Mesendoderm (in vitro differentiated cells): Measurements from ENCODE around the gene CDKN2D.
"Not testable (repeated sequence)": the region's sequence is repeated elsewhere in the genome, so short reads cannot be mapped to it uniquely, and the experiment has no call there.

Source experiments
- DNase-seq: peaks from one replicate; pipeline ENCODE4 v3.0.0; 2013
- H2AK5ac ChIP-seq: 2 replicates; pipeline ENCODE4 v1.6.1; 2013; ENCODE audit warnings: low read length, inconsistent platforms
- H2BK120ac ChIP-seq: 2 replicates; pipeline ENCODE4 v1.6.1; 2013; ENCODE audit warnings: low read depth, mild to moderate bottlenecking, low read length, moderate library complexity, mixed read lengths
- H2BK15ac ChIP-seq: replicated peaks from 2 replicates; pipeline ENCODE4 v1.6.1; 2013; ENCODE audit warnings: low read depth, mild to moderate bottlenecking, moderate library complexity
- H2BK5ac ChIP-seq: 2 replicates; pipeline ENCODE4 v1.6.1; 2013; ENCODE audit warnings: low read length, inconsistent platforms
- H3K18ac ChIP-seq: 2 replicates; pipeline ENCODE4 v1.6.1; 2013; ENCODE audit warnings: mild to moderate bottlenecking, low read length, mixed read lengths
- H3K23ac ChIP-seq: one replicate; pipeline ENCODE4 v1.6.1; 2013; ENCODE audit warnings: low read length
- H3K27ac ChIP-seq: 2 replicates; pipeline ENCODE4 v1.5.1; 2013; ENCODE audit warnings: low read depth, mild to moderate bottlenecking, inconsistent platforms, low read length, moderate library complexity
- H3K27me3 ChIP-seq: 2 replicates; pipeline ENCODE4 v1.6.1; 2013; ENCODE audit warnings: low read length, control low read depth, mild to moderate bottlenecking, inconsistent platforms; ENCODE audit not compliant: insufficient read depth, poor library complexity
- H3K36me3 ChIP-seq: 2 replicates; pipeline ENCODE4 v1.6.1; 2013; ENCODE audit warnings: low read length, inconsistent platforms; ENCODE audit not compliant: control insufficient read depth, insufficient read depth
- H3K4ac ChIP-seq: one replicate; pipeline ENCODE4 v1.6.1; 2013; ENCODE audit warnings: low read depth, mild to moderate bottlenecking, low read length, moderate library complexity
- H3K4me1 ChIP-seq: 2 replicates; pipeline ENCODE4 v1.6.1; 2013; ENCODE audit warnings: low read depth, low read length, inconsistent platforms; ENCODE audit not compliant: control insufficient read depth
- H3K4me2 ChIP-seq: 2 replicates; pipeline ENCODE4 v1.6.1; 2013; ENCODE audit warnings: low read length
- H3K4me3 ChIP-seq: 2 replicates; pipeline ENCODE4 v1.5.1; 2013; ENCODE audit warnings: mild to moderate bottlenecking, low read length
- H3K56ac ChIP-seq: one replicate; pipeline ENCODE4 v1.6.1; 2013; ENCODE audit warnings: low read length
- H3K79me1 ChIP-seq: 2 replicates; pipeline ENCODE4 v1.6.1; 2013; ENCODE audit warnings: low read length, inconsistent platforms
- H3K79me2 ChIP-seq: 2 replicates; pipeline ENCODE4 v1.6.1; 2013; ENCODE audit warnings: mild to moderate bottlenecking, low read length; ENCODE audit not compliant: control insufficient read depth, insufficient read depth
- H3K9ac ChIP-seq: 2 replicates; pipeline ENCODE4 v1.6.1; 2013; ENCODE audit warnings: low read length, inconsistent platforms
- H4K5ac ChIP-seq: one replicate; pipeline ENCODE4 v1.6.1; 2013; ENCODE audit warnings: low read length
- H4K8ac ChIP-seq: one replicate; pipeline ENCODE4 v1.6.1; 2013; ENCODE audit warnings: low read depth, mild to moderate bottlenecking, control low read depth, low read length, moderate library complexity
- WGBS: extraction: QIAGEN DNeasy Blood & Tissue Kit; methylation state at CpG from one replicate; pipeline ENCODE4 v1.1.7; 2013; ENCODE audit warnings: low lambda C conversion rate, missing lambda C conversion rate; ENCODE audit not compliant: insufficient coverage; ENCODE audit errors: extremely low coverage; 5-methylcytosine and 5-hydroxymethylcytosine counted together

CDKN2D gene

DNA sequence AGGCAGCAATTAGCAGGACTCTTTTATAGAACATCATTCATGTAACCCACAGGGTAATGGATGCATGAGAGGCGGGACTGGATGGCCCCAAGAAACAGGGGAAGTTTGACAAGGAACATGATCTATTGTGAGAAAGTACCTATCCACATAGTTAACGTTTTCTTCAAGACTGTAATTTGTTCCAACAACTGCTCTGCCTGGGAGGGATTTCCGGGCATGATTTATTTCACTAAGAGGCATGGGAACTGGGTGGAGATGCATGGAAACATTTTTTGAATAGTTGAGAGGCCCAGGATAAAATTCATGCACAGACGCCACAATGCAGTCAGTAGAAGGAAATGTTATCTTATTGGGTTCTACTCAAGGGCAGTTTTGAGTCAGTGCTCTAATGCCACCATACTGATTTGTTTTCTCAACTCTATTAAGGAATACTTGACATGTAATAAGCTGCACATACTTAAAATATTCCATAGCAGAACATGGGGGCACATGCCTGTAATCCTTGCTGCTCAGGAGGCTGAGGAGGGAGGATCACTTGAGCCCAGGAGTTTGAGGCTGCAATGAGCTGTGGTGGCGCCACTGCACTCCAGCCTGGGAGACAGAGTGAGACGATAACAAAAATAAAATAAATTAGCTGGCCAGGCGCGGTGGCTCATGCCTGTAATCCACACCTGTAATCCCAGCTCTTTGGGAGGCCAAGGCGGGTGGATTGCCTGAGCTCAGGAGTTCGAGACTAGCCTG is 35.0 kb downstream of the CDKN2D start:
- Histone ChIP-seq H2BK120ac (no peak overlapping the region), H3K79me1 (no peaks in the 10 kb centered on the region), H4K8ac (no peak overlapping the region), H3K27me3 (no peaks in the 10 kb centered on the region), H3K4me2 (no peak overlapping the region), H3K4me3 (no peak overlapping the region), H3K18ac (no peak overlapping the region), H3K27ac (no peak overlapping the region), H3K4ac (no peak overlapping the region), H3K23ac (no peak overlapping the region), H3K9ac (no peak overlapping the region), H2BK15ac (no peak overlapping the region), H3K79me2 (no peaks in the 10 kb centered on the region), H2BK5ac (no peak overlapping the region), H4K5ac (no peak overlapping the region), H3K36me3 (no peaks in the 10 kb centered on the region), H3K56ac (no peak overlapping the region), H3K4me1 (no peaks in the 10 kb centered on the region), H2AK5ac (no peak overlapping the region)
- DNase-seq = no peak
- WGBS = no CpG with 5 or more reads among the region's 10 CpGs

- Histone ChIP-seq H2BK5ac (no peak overlapping the region), H3K23ac (no peak overlapping the region), H2AK5ac (no peak overlapping the region), H2BK15ac (no peak overlapping the region), H4K8ac (no peak overlapping the region), H3K9ac (no peak overlapping the region), H3K27ac (no peak overlapping the region), H2BK120ac (no peak overlapping the region), H3K4ac (no peak overlapping the region), H3K27me3 (no peaks in the 10 kb centered on the region), H3K79me2 (no peaks in the 10 kb centered on the region), H3K18ac (no peak overlapping the region), H3K36me3 (no peaks in the 10 kb centered on the region), H3K4me2 (no peak overlapping the region), H3K56ac (no peak overlapping the region), H3K4me1 (no peaks in the 10 kb centered on the region), H3K4me3 (no peak overlapping the region), H3K79me1 (no peaks in the 10 kb centered on the region), H4K5ac (no peak overlapping the region)
- no CpG with 5 or more reads among the region's 1 CpG for WGBS
- DNase-seq = no peak
These were observed 36.3 kb downstream of the CDKN2D start for GRCh38 chr19:10532457-10532856.

GRCh38 chr19:10526887-10527286 is 41.9 kb downstream of the CDKN2D start:
- H3K36me3 ChIP-seq, H3K79me1 ChIP-seq, H3K4me3 ChIP-seq, H3K18ac ChIP-seq, H2AK5ac ChIP-seq, H3K23ac ChIP-seq, H3K9ac ChIP-seq, H3K27me3 ChIP-seq, H4K5ac ChIP-seq, H3K79me2 ChIP-seq, H3K4ac ChIP-seq, H3K56ac ChIP-seq, H4K8ac ChIP-seq, H3K27ac ChIP-seq, H3K4me1 ChIP-seq, H3K4me2 ChIP-seq, H2BK15ac ChIP-seq, H2BK5ac ChIP-seq, DNase-seq, H2BK120ac ChIP-seq: not testable (repeated sequence)
- WGBS = no CpG with 5 or more reads among the region's 8 CpGs

- no peak overlapping the region for H2BK5ac ChIP-seq
- H3K23ac ChIP-seq = no peak overlapping the region
- no peak overlapping the region for H4K8ac ChIP-seq
- H3K9ac ChIP-seq = no peak overlapping the region
- no peak overlapping the region for H3K4ac ChIP-seq
- no peak overlapping the region for H3K18ac ChIP-seq
- no peak for DNase-seq
- no CpG with 5 or more reads among the region's 7 CpGs for WGBS
- no peak overlapping the region for H4K5ac ChIP-seq
- H3K56ac ChIP-seq = no peak overlapping the region
- H3K4me1 ChIP-seq = no peaks in the 10 kb centered on the region
- H2BK15ac ChIP-seq = no peak overlapping the region
- H2BK120ac ChIP-seq = no peak overlapping the region
- H3K79me2 ChIP-seq = no peaks in the 10 kb centered on the region
- H3K4me2 ChIP-seq = no peak overlapping the region
- H3K79me1 ChIP-seq = no peaks in the 10 kb centered on the region
- no peak overlapping the region for H3K27ac ChIP-seq
- H2AK5ac ChIP-seq = no peak overlapping the region
- no peaks in the 10 kb centered on the region for H3K27me3 ChIP-seq
- H3K36me3 ChIP-seq = no peaks in the 10 kb centered on the region
- H3K4me3 ChIP-seq = no peak overlapping the region
These were observed 43.1 kb downstream of the CDKN2D start for GRCh38 chr19:10525636-10526035.

GRCh38 chr19:10523135-10523636 is 45.6 kb downstream of the CDKN2D start:
- Histone ChIP-seq H3K4me3 (no peak overlapping the region), H3K4me2 (no peak overlapping the region), H2AK5ac (no peak overlapping the region), H3K56ac (no peak overlapping the region), H3K79me1 (no peaks in the 10 kb centered on the region), H2BK15ac (no peak overlapping the region), H3K79me2 (no peaks in the 10 kb centered on the region), H3K4ac (no peak overlapping the region), H3K27me3 (no peaks in the 10 kb centered on the region), H3K36me3 (no peaks in the 10 kb centered on the region), H4K8ac (no peak overlapping the region), H3K9ac (no peak overlapping the region), H3K23ac (no peak overlapping the region), H4K5ac (no peak overlapping the region), H3K27ac (no peak overlapping the region), H3K18ac (no peak overlapping the region), H2BK120ac (no peak overlapping the region), H3K4me1 (peaks cover 2% of the 10 kb centered on the region), H2BK5ac (no peak overlapping the region)
- WGBS = no CpG with 5 or more reads among the region's 3 CpGs
- no peak for DNase-seq
